ENCODE data around the gene UBA52. TPM values are rescaled to one million over a fixed set of nuclear protein-coding genes. Genes with fewer than 3 reads are reported as not detected.

The UBA52 gene
- total and polyA plus RNA-seq, 2 of the 13 experiments (the other 11 are each of a cell fraction or from before 2014, with no cell fraction given) = 959 to 1,782 TPM

- Histone ChIP-seq H3K36me3 (replicated peaks in 1 of 2; ENCODE audit: control insufficient read depth in 1 of 2, insufficient read depth in 2 of 2, low read length in 2 of 2) (no peaks in the 10 kb centered on the region; a peak in 1 of 5 replicates), H3K9ac (ENCODE audit: insufficient read depth, low read depth, low read length) (peak overlapping the region; percentile 62; the same call in 1 of the 2 replicates), H3K27ac (ENCODE audit: extremely low read length, insufficient read depth, low read length) (no peak overlapping the region), H3K4me2 (ENCODE audit: low read depth, low read length) (peak overlapping the region; percentile 90), H3K4me3 (replicated peaks in 1 of 3; ENCODE audit: insufficient read depth in 1 of 3, low read depth in 2 of 3, low read length in 3 of 3) (peak overlapping the region; percentile 67 to 82 (median 73)), H3K27me3 (ENCODE audit: control insufficient read depth in 1 of 2, insufficient read depth in 2 of 2, low read length in 2 of 2) (peaks cover 0 to 7% of the 10 kb centered on the region in 2 experiments; a peak in 2 of 5 replicates), H3K4me1 (ENCODE audit: insufficient read depth, low read length) (peaks cover 70% of the 10 kb centered on the region), H3K79me2 (ENCODE audit: insufficient read depth, low read length) (peaks cover 22% of the 10 kb centered on the region), H3K9me3 (ENCODE audit: low read length) (no peaks in the 10 kb centered on the region), H4K20me1 (ENCODE audit: insufficient read depth, low read length) (peaks cover 18% of the 10 kb centered on the region; the same call in 1 of the 2 replicates), H2AFZ (ENCODE audit: low read length) (no peak overlapping the region)
- no TSS peak for BruUV-seq (replicated peaks)
- DNase-seq (ENCODE audit: low spot score) = no peak
- in situ Hi-C loops (cut with HindIII; ENCODE audit: extremely low pct_ligation_motif_present, low pct_unique_long_range_greater_than_20kb) = no loop called here
- ChIA-PET CTCF (ENCODE audit: low intra/inter-chr PET ratio, low total read pairs) (no interaction called here), POLR2A (no interaction called here)
- no peak for FAIRE-seq
- WGBS (ENCODE audit: low lambda C conversion rate) = 50% methylated on average over 4 of the region's 5 CpGs
- TF ChIP-seq ZNF629 (CRISPR knock-in tag; conservative IDR thresholded peaks at IDR 0.05) (0 out of 2 replicates have a peak, but pooled peaks have one; percentile 42), CENPBD1 (CRISPR knock-in tag; IDR thresholded peaks at IDR 0.05; ENCODE audit: borderline replicate concordance, low read depth) (no peak)
- no peak for ATAC-seq
- intact Hi-C loops (cut with micrococcal nuclease; ENCODE audit: unreplicated experiment) = no loop called here
These were observed 36.6 kb downstream of the UBA52 start for GRCh38 chr19:18608102-18608804.

- BruUV-seq (replicated peaks) = no TSS peak
- Histone ChIP-seq H3K79me2 (ENCODE audit: insufficient read depth, low read length) (peaks cover 18% of the 10 kb centered on the region), H3K27me3 (ENCODE audit: control insufficient read depth in 1 of 2, insufficient read depth in 2 of 2, low read length in 2 of 2) (peaks cover 0 to 7% of the 10 kb centered on the region in 2 experiments; a peak in 2 of 5 replicates), H3K9ac (ENCODE audit: insufficient read depth, low read depth, low read length) (no peak overlapping the region), H3K27ac (ENCODE audit: extremely low read length, insufficient read depth, low read length) (no peak overlapping the region), H3K4me2 (ENCODE audit: low read depth, low read length) (peak overlapping the region; percentile 100), H2AFZ (ENCODE audit: low read length) (no peak overlapping the region), H3K4me1 (ENCODE audit: insufficient read depth, low read length) (peaks cover 67% of the 10 kb centered on the region), H3K9me3 (ENCODE audit: low read length) (no peaks in the 10 kb centered on the region), H4K20me1 (ENCODE audit: insufficient read depth, low read length) (peaks cover 15% of the 10 kb centered on the region; the same call in 1 of the 2 replicates), H3K36me3 (replicated peaks in 1 of 2; ENCODE audit: control insufficient read depth in 1 of 2, insufficient read depth in 2 of 2, low read length in 2 of 2) (no peaks in the 10 kb centered on the region; a peak in 1 of 5 replicates), H3K4me3 (replicated peaks in 1 of 3; ENCODE audit: insufficient read depth in 1 of 3, low read depth in 2 of 3, low read length in 3 of 3) (peak overlapping the region in 2 of 3 experiments; percentile 67 to 82; a peak in 3 of 6 replicates)
- WGBS (ENCODE audit: low lambda C conversion rate) = 54% methylated on average over 9 of the region's 9 CpGs
- peak; percentile 4 for FAIRE-seq
- CTCF ChIA-PET (ENCODE audit: low intra/inter-chr PET ratio, low total read pairs) = no interaction called here
- in situ Hi-C loops (cut with HindIII; ENCODE audit: extremely low pct_ligation_motif_present, low pct_unique_long_range_greater_than_20kb) = no loop called here
- POLR2A ChIA-PET = interaction anchor here (1.7 kb wide), 1 partner anchor 21 kb away, joined by 14 read pairs; the partner anchor contains the start of gene REX1BD
- no peak for ATAC-seq
- intact Hi-C loops (cut with micrococcal nuclease; ENCODE audit: unreplicated experiment) = no loop called here
- DNase-seq (ENCODE audit: low spot score) = no peak
- TF ChIP-seq SP140L (CRISPR knock-in tag; IDR thresholded peaks at IDR 0.05; ENCODE audit: borderline replicate concordance) = no peak
- TF ChIP-seq LRRFIP1 (CRISPR knock-in tag; conservative IDR thresholded peaks at IDR 0.05) = no peak
- TF ChIP-seq ZEB1 (IDR thresholded peaks at IDR 0.05; ENCODE audit: insufficient replicate concordance, low read depth) = no peak
- peak; percentile 49; the same call in 1 of the 2 replicates for TF ChIP-seq CHD4 (IDR thresholded peaks at IDR 0.05; ENCODE audit: borderline replicate concordance, low read length)
These were observed 37.4 kb downstream of the UBA52 start for GRCh38 chr19:18608805-18609716.
